WTC11 (cell line): ENCODE results near the gene TMEM9.
A peak's percentile ranks its signal among the peaks of the same experiment; 100 is the strongest.

Experiments used
- ATF1 ChIP-seq: sonication (generic); formaldehyde crosslinking; IDR thresholded peaks from 2 replicates; pipeline ENCODE4 v1.8.1; 2023; ENCODE audit warnings: mild to moderate bottlenecking, moderate library complexity, missing genetic modification reagents
- JAZF1 ChIP-seq: fragments of 250-450 bp; sonication (Bioruptor Pico); IDR thresholded peaks from 2 replicates; pipeline ENCODE4 v1.9.0; 2021; ENCODE audit warnings: moderate library complexity, mild to moderate bottlenecking, inconsistent platforms
- MXD4 ChIP-seq: fragments of 250-450 bp; sonication (Bioruptor Pico); IDR thresholded peaks from 2 replicates; pipeline ENCODE4 v1.8.0; 2021; ENCODE audit warnings: mild to moderate bottlenecking, moderate library complexity, borderline replicate concordance
- NR1H2 ChIP-seq: sonication (generic); formaldehyde crosslinking; IDR thresholded peaks from 2 replicates; pipeline ENCODE4 v1.9.0; 2021; ENCODE audit warnings: mild to moderate bottlenecking, moderate library complexity, missing genetic modification reagents
- SMAD4 ChIP-seq: sonication (generic); formaldehyde crosslinking; IDR thresholded peaks from 2 replicates; pipeline ENCODE4 v1.8.0; 2022; ENCODE audit warnings: mild to moderate bottlenecking, missing genetic modification reagents
- SP1 ChIP-seq: sonication (generic); formaldehyde crosslinking; conservative IDR thresholded peaks from 2 replicates; pipeline ENCODE4 v1.8.1; 2022; ENCODE audit warnings: missing genetic modification reagents
- TEAD4 ChIP-seq: sonication (generic); formaldehyde crosslinking; IDR thresholded peaks from 2 replicates; pipeline ENCODE4 v1.8.0; 2022; ENCODE audit warnings: mild to moderate bottlenecking, missing genetic modification reagents
- ZNF121 ChIP-seq: sonication (generic); formaldehyde crosslinking; IDR thresholded peaks from 2 replicates; pipeline ENCODE4 v1.8.0; 2023; ENCODE audit warnings: missing genetic modification reagents
- TF ChIP-seq, protein P1 (sequence below): sonication (generic); formaldehyde crosslinking; IDR thresholded peaks from 2 replicates; pipeline ENCODE4 v1.8.1; 2023; ENCODE audit warnings: mild to moderate bottlenecking, missing genetic modification reagents, borderline replicate concordance
- TF ChIP-seq, protein P2 (sequence below): fragments of 200-600 bp; IDR thresholded peaks from 2 replicates; pipeline ENCODE4 v1.8.0; 2022; ENCODE audit warnings: antibody characterized with exemption
- TF ChIP-seq, protein P3 (sequence below): sonication (generic); formaldehyde crosslinking; IDR thresholded peaks from 2 replicates; pipeline ENCODE4 v1.8.1; 2023; ENCODE audit warnings: mild to moderate bottlenecking, missing genetic modification reagents
- TF ChIP-seq, protein P4 (sequence below): sonication (generic); formaldehyde crosslinking; IDR thresholded peaks from 2 replicates; pipeline ENCODE4 v1.8.0; 2022; ENCODE audit warnings: mild to moderate bottlenecking, missing genetic modification reagents
- TF ChIP-seq, protein P5 (sequence below): sonication (generic); formaldehyde crosslinking; IDR thresholded peaks from 2 replicates; pipeline ENCODE4 v1.8.0; 2022; ENCODE audit warnings: mild to moderate bottlenecking, missing genetic modification reagents

DNA sequence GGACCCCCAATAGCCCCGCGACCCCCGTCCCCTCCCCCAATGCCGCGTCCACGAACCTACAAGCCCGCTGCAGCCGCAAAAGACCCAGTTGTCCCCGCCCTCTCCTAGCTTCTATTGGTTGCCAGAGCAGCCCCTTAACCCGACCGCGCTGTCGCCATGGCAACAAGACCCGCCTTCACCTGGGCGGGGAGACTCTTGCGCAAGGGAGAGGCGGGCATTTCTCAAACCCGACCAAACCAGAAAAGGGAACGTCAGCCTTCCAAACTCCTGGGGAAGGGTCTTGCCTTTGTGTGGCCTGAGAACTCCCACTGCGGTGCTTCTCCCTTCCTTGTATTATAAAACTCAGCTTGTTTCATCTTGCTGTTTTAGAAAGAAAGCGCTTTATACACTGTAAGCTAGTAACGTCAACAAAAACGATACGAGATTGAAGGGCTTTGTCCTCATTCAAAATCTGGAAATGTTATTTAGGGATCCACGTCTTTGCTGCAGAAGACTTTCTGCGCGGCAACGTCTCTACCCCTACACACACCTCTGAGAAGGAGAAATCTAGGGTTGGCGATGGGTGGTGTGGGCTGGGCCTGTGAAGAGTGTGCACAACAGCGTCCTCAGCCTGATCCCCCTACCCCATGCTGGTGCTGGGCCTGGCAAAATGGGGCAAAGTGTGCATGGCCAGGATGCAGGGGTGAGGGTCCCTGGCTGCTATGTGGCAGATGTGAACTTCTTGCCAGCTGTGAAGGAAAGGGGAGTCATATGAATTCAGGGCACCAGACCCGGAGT is at the start of gene TMEM9:
- TF ChIP-seq NR1H2 (CRISPR knock-in tag): no peak
- TF ChIP-seq SP1 (CRISPR knock-in tag): peak; percentile 72
- TF ChIP-seq, protein P1, sequence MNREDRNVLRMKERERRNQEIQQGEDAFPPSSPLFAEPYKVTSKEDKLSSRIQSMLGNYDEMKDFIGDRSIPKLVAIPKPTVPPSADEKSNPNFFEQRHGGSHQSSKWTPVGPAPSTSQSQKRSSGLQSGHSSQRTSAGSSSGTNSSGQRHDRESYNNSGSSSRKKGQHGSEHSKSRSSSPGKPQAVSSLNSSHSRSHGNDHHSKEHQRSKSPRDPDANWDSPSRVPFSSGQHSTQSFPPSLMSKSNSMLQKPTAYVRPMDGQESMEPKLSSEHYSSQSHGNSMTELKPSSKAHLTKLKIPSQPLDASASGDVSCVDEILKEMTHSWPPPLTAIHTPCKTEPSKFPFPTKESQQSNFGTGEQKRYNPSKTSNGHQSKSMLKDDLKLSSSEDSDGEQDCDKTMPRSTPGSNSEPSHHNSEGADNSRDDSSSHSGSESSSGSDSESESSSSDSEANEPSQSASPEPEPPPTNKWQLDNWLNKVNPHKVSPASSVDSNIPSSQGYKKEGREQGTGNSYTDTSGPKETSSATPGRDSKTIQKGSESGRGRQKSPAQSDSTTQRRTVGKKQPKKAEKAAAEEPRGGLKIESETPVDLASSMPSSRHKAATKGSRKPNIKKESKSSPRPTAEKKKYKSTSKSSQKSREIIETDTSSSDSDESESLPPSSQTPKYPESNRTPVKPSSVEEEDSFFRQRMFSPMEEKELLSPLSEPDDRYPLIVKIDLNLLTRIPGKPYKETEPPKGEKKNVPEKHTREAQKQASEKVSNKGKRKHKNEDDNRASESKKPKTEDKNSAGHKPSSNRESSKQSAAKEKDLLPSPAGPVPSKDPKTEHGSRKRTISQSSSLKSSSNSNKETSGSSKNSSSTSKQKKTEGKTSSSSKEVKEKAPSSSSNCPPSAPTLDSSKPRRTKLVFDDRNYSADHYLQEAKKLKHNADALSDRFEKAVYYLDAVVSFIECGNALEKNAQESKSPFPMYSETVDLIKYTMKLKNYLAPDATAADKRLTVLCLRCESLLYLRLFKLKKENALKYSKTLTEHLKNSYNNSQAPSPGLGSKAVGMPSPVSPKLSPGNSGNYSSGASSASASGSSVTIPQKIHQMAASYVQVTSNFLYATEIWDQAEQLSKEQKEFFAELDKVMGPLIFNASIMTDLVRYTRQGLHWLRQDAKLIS (CRISPR knock-in tag): no peak
- no peak for TF ChIP-seq ATF1 (CRISPR knock-in tag)
- TF ChIP-seq, protein P2, sequence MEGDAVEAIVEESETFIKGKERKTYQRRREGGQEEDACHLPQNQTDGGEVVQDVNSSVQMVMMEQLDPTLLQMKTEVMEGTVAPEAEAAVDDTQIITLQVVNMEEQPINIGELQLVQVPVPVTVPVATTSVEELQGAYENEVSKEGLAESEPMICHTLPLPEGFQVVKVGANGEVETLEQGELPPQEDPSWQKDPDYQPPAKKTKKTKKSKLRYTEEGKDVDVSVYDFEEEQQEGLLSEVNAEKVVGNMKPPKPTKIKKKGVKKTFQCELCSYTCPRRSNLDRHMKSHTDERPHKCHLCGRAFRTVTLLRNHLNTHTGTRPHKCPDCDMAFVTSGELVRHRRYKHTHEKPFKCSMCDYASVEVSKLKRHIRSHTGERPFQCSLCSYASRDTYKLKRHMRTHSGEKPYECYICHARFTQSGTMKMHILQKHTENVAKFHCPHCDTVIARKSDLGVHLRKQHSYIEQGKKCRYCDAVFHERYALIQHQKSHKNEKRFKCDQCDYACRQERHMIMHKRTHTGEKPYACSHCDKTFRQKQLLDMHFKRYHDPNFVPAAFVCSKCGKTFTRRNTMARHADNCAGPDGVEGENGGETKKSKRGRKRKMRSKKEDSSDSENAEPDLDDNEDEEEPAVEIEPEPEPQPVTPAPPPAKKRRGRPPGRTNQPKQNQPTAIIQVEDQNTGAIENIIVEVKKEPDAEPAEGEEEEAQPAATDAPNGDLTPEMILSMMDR: no peak
- no peak for TF ChIP-seq TEAD4
- no peak for TF ChIP-seq ZNF121 (CRISPR knock-in tag)
- TF ChIP-seq, protein P3, sequence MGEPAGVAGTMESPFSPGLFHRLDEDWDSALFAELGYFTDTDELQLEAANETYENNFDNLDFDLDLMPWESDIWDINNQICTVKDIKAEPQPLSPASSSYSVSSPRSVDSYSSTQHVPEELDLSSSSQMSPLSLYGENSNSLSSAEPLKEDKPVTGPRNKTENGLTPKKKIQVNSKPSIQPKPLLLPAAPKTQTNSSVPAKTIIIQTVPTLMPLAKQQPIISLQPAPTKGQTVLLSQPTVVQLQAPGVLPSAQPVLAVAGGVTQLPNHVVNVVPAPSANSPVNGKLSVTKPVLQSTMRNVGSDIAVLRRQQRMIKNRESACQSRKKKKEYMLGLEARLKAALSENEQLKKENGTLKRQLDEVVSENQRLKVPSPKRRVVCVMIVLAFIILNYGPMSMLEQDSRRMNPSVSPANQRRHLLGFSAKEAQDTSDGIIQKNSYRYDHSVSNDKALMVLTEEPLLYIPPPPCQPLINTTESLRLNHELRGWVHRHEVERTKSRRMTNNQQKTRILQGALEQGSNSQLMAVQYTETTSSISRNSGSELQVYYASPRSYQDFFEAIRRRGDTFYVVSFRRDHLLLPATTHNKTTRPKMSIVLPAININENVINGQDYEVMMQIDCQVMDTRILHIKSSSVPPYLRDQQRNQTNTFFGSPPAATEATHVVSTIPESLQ (CRISPR knock-in tag): no peak
- TF ChIP-seq, protein P4, sequence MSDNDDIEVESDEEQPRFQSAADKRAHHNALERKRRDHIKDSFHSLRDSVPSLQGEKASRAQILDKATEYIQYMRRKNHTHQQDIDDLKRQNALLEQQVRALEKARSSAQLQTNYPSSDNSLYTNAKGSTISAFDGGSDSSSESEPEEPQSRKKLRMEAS (CRISPR knock-in tag): no peak
- TF ChIP-seq, protein P5, sequence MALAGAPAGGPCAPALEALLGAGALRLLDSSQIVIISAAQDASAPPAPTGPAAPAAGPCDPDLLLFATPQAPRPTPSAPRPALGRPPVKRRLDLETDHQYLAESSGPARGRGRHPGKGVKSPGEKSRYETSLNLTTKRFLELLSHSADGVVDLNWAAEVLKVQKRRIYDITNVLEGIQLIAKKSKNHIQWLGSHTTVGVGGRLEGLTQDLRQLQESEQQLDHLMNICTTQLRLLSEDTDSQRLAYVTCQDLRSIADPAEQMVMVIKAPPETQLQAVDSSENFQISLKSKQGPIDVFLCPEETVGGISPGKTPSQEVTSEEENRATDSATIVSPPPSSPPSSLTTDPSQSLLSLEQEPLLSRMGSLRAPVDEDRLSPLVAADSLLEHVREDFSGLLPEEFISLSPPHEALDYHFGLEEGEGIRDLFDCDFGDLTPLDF (CRISPR knock-in tag): no peak
- TF ChIP-seq MXD4 (CRISPR knock-in tag): no peak
- TF ChIP-seq SMAD4: no peak
- TF ChIP-seq JAZF1 (CRISPR knock-in tag): no peak
